IPS-18a (cell line): ENCODE data around the gene PBX2.
"Not testable (repeated sequence)": the region's sequence is repeated elsewhere in the genome, so short reads cannot be mapped to it uniquely, and the experiment has no call there.

ENCODE experiments used
- H3K27ac ChIP-seq: one replicate; pipeline ENCODE4 v1.5.1; 2013; ENCODE audit warnings: low read length
- H3K27me3 ChIP-seq: one replicate; pipeline ENCODE4 v1.6.1; 2013; ENCODE audit warnings: mild to moderate bottlenecking, low read length; ENCODE audit not compliant: control insufficient read depth, insufficient read depth
- H3K36me3 ChIP-seq: one replicate; pipeline ENCODE4 v1.6.1; 2013; ENCODE audit warnings: low read depth, low read length; ENCODE audit not compliant: control insufficient read depth
- H3K4me1 ChIP-seq: one replicate; pipeline ENCODE4 v1.6.1; 2013; ENCODE audit warnings: low read depth, low read length; ENCODE audit not compliant: control insufficient read depth
- H3K4me3 ChIP-seq: one replicate; pipeline ENCODE4 v1.5.1; 2013; ENCODE audit warnings: low read length
- H3K9ac ChIP-seq: one replicate; pipeline ENCODE4 v1.6.1; 2013; ENCODE audit warnings: mild to moderate bottlenecking, low read length, moderate library complexity
- H3K9me3 ChIP-seq: one replicate; pipeline ENCODE4 v1.6.1; 2013; ENCODE audit warnings: low read depth, low read length; ENCODE audit not compliant: control insufficient read depth

Gene PBX2

GRCh38 chr6:32216285-32216684, 26.3 kb upstream of the PBX2 start:
- H3K27me3 ChIP-seq = no peaks in the 10 kb centered on the region
- H3K9ac ChIP-seq = no peak overlapping the region
- no peak overlapping the region for H3K27ac ChIP-seq
- no peaks in the 10 kb centered on the region for H3K36me3 ChIP-seq
- H3K9me3 ChIP-seq = no peaks in the 10 kb centered on the region
- H3K4me3 ChIP-seq = no peak overlapping the region
- H3K4me1 ChIP-seq = no peaks in the 10 kb centered on the region

- no peaks in the 10 kb centered on the region for H3K36me3 ChIP-seq
- no peaks in the 10 kb centered on the region for H3K4me1 ChIP-seq
- no peak overlapping the region for H3K9ac ChIP-seq
- no peaks in the 10 kb centered on the region for H3K9me3 ChIP-seq
- no peak overlapping the region for H3K27ac ChIP-seq
- H3K4me3 ChIP-seq = no peak overlapping the region
- H3K27me3 ChIP-seq = no peaks in the 10 kb centered on the region
Measured at GRCh38 chr6:32215617-32216016, 25.6 kb upstream of the PBX2 start.

- Histone ChIP-seq H3K27me3 (no peaks in the 10 kb centered on the region), H3K36me3 (no peaks in the 10 kb centered on the region), H3K27ac (no peak overlapping the region), H3K9ac (no peak overlapping the region), H3K4me3 (no peak overlapping the region), H3K4me1 (no peaks in the 10 kb centered on the region), H3K9me3 (no peaks in the 10 kb centered on the region)
Measured at GRCh38 chr6:32214126-32214525, 24.1 kb upstream of the PBX2 start.

GRCh38 chr6:32213649-32214048, 23.6 kb upstream of the PBX2 start:
- H3K27ac ChIP-seq = no peak overlapping the region

DNA sequence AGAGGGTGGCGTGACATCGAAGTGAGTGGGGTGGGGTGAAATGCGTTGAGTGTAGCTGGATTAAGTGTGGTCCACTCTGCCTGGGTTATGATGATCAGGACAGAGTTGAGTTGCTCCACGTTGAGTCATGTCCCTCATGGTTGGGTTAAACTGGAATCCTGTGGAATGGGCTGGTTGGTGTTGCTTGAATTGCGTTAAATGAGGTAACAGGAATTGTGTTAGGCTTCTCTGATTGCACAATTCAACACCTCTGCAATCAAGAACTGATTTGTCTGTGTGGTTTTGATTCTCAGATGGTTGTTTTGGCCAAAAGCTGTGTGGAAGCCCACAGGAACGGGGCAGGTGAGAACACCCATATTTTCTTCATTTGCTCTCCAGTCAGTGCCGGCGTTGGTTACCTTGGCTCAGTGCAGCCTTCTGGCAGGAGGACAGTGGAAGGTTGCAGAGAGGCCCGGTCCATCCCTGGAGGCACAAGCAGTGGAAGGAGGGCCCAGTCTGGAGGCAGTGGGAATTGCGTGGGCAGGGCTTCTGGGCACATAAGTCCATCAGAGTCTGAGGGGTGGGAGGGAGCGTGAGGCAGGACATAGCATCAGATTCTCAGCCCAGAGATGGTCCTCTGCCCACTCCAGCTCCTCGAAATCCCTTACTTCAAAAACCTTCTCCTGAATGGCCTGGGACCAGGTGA, 22.2 kb upstream of the PBX2 start:
- H3K4me1 ChIP-seq = no peaks in the 10 kb centered on the region
- no peak overlapping the region for H3K9ac ChIP-seq
- no peak overlapping the region for H3K4me3 ChIP-seq
- H3K36me3 ChIP-seq = no peaks in the 10 kb centered on the region
- no peaks in the 10 kb centered on the region for H3K9me3 ChIP-seq
- H3K27ac ChIP-seq = no peak overlapping the region
- no peaks in the 10 kb centered on the region for H3K27me3 ChIP-seq

More at GRCh38 chr6:32213649-32214048, 23.6 kb upstream of the PBX2 start:
- Histone ChIP-seq H3K36me3 (no peaks in the 10 kb centered on the region), H3K4me3 (no peak overlapping the region), H3K9me3 (no peaks in the 10 kb centered on the region), H3K9ac (no peak overlapping the region), H3K27me3 (no peaks in the 10 kb centered on the region), H3K4me1 (no peaks in the 10 kb centered on the region)

DNA sequence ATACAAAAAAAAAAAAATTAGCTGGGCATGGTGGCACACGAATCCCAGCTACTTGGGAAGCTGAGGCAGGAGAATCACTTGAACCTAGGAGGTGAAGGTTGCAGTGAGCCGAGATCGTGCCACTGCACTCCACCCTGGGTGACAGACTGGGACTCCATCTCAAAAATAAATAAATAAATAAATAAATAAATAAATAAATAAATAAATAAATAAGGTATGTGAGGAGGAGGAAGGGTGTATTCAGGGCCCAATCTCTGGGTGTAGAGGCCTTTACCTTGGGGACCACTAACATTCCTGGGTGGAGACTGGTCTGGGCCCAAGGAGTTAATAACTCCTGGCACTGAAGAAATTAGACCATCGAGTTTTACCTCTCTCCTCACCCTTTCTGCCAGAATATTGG, 21.4 kb upstream of the PBX2 start:
- H3K4me3 ChIP-seq, H3K4me1 ChIP-seq, H3K36me3 ChIP-seq, H3K9me3 ChIP-seq, H3K27ac ChIP-seq, H3K9ac ChIP-seq, H3K27me3 ChIP-seq: not testable (repeated sequence)

GRCh38 chr6:32210191-32210601, 20.2 kb upstream of the PBX2 start:
- Histone ChIP-seq H3K9ac (no peak overlapping the region), H3K4me3 (no peak overlapping the region), H3K27me3 (no peaks in the 10 kb centered on the region), H3K4me1 (no peaks in the 10 kb centered on the region), H3K36me3 (no peaks in the 10 kb centered on the region), H3K27ac (no peak overlapping the region), H3K9me3 (no peaks in the 10 kb centered on the region)

- Histone ChIP-seq H3K9ac (no peak overlapping the region), H3K4me1 (no peaks in the 10 kb centered on the region), H3K27me3 (no peaks in the 10 kb centered on the region), H3K9me3 (no peaks in the 10 kb centered on the region), H3K27ac (no peak overlapping the region), H3K36me3 (no peaks in the 10 kb centered on the region), H3K4me3 (no peak overlapping the region)
Measured at GRCh38 chr6:32208996-32209395, 19.0 kb upstream of the PBX2 start.

DNA sequence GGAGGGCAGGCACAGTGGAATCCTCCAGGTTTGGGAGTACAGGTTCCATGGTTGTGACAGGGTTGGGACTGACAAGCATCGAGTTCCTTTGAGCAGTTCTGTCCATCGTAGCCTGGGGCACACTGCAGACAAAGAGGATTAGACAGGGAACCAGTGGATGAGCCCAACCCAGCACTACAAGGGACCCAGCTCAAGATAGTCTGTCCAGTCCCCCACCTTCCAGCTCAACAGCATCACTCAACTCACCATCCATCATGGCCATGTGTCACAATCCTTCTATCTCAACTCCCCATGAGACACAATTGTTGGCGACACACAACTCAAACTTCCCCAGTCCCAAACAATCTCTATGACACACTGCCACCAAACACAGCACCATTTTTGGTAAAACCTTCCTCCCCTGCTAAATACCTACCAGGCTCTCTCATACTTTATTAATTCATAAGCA, 14.3 kb upstream of the PBX2 start:
- no peak overlapping the region for H3K27ac ChIP-seq
- H3K4me1 ChIP-seq = no peaks in the 10 kb centered on the region
- H3K9me3 ChIP-seq = no peaks in the 10 kb centered on the region
- H3K4me3 ChIP-seq = no peak overlapping the region
- no peaks in the 10 kb centered on the region for H3K36me3 ChIP-seq
- no peak overlapping the region for H3K9ac ChIP-seq
- no peaks in the 10 kb centered on the region for H3K27me3 ChIP-seq

GRCh38 chr6:32203426-32204267, 13.6 kb upstream of the PBX2 start:
- Histone ChIP-seq H3K9ac (no peak overlapping the region), H3K27ac (no peak overlapping the region), H3K9me3 (no peaks in the 10 kb centered on the region), H3K4me3 (no peak overlapping the region), H3K4me1 (no peaks in the 10 kb centered on the region), H3K27me3 (no peaks in the 10 kb centered on the region), H3K36me3 (no peaks in the 10 kb centered on the region)

GRCh38 chr6:32202186-32202585, 12.2 kb upstream of the PBX2 start:
- peaks cover under 1% of the 10 kb centered on the region for H3K4me1 ChIP-seq
- H3K27ac ChIP-seq = no peak overlapping the region
- H3K27me3 ChIP-seq = no peaks in the 10 kb centered on the region
- no peak overlapping the region for H3K9ac ChIP-seq
- no peaks in the 10 kb centered on the region for H3K9me3 ChIP-seq
- no peaks in the 10 kb centered on the region for H3K36me3 ChIP-seq
- no peak overlapping the region for H3K4me3 ChIP-seq
